H1 (cell line): ENCODE results near the gene PTPRJ. TPM values are rescaled to one million over a fixed set of nuclear protein-coding genes. Genes with fewer than 3 reads are reported as not detected.

Experiments used
- CHD7 ChIP-seq: fragments of 300-600 bp; sonication (generic); IDR thresholded peaks from 2 replicates; pipeline ENCODE4 v1.7.1; 2012; ENCODE audit warnings: low read length, moderate library complexity, mild to moderate bottlenecking, inconsistent platforms; ENCODE audit not compliant: insufficient replicate concordance
- GABPA ChIP-seq: IDR thresholded peaks from 2 replicates; pipeline ENCODE4 v1.6.1; 2011; ENCODE audit warnings: mild to moderate bottlenecking, low read length, moderate library complexity, borderline replicate concordance; ENCODE audit not compliant: insufficient read depth
- polyA plus RNA-seq, 7 experiments: library from polyadenylated mRNA; depleted of rRNA in 3 of 7; stranded (reverse) in 5 of 7; unstranded in 2 of 7; fragments of >200 nt in 5 of 7; fragments of 200-250 nt in 2 of 7; gene quantifications; 1 replicate in 5 of 7; 2 replicates in 1 of 7; 4 replicates in 1 of 7; pipeline versions ENCODE4 v1.2.1 to v1.2.3, GENCODE V29; 2011 to 2013; ENCODE audit warnings: missing spikeins in 2 of 7, mixed read lengths in 2 of 7
- total RNA-seq: library from RNA; stranded (reverse); fragmentation: NEBNext Ultra II Directional; extraction: Animal tissue kit (Norgen Biotek cat#: 25700); gene quantifications from 2 replicates; pipeline ENCODE4 v1.2.1, GENCODE V29; 2021

PTPRJ gene
- total and polyA plus RNA-seq, 2 of the 8 experiments (the other 6 are each of a cell fraction or from before 2014, with no cell fraction given): 4.4 to 22.6 TPM

GRCh38 chr11:48090174-48090573 is 109.8 kb downstream of the PTPRJ start (continued):
- TF ChIP-seq CHD7: no peak
- no peak for TF ChIP-seq GABPA
